HCT116 (cell line): ENCODE measurements around the gene ITPR2. TPM values are rescaled to one million over a fixed set of nuclear protein-coding genes. Genes with fewer than 3 reads are reported as not detected.

Source experiments
- ATAC-seq: fragments of 200-7000 bp; cut with Tn5 transposase; 2 replicates; pipeline ENCODE4 v1.9.1; 2020; ENCODE audit warnings: mild to moderate bottlenecking, moderate library complexity
- BruUV-seq: library from RNA; stranded (reverse); fragments of 400-500 nt; replicated peaks from 2 replicates; lab custom pipeline; 2021; lab: Mats Ljungman, UMichigan
- CTCF ChIA-PET: fragments of 300-600 bp; sonication (Branson Sonifier 250); formaldehyde crosslinking; loops from one replicate; lab custom pipeline; 2021; ENCODE audit warnings: antibody characterized with exemption; lab: Charles Lee
- POLR2A ChIA-PET: fragments of 300-600, 350-600 bp; sonication (Branson Sonifier 250); formaldehyde crosslinking; loops from one replicate; lab custom pipeline; 2021; ENCODE audit warnings: antibody characterized with exemption; lab: Charles Lee
- RAD21 ChIA-PET, 2 experiments: fragments of 300-600 bp; sonication (Branson Sonifier 250); formaldehyde crosslinking; loops; one replicate each; lab custom pipeline; 2023; ENCODE audit warnings: low total read pairs in 2 of 2; ENCODE audit not compliant: uncharacterized antibody in 2 of 2, unreplicated experiment in 2 of 2, low non-redundant PET in 1 of 2; lab: Charles Lee
- DNase-seq: peaks from one replicate; pipeline ENCODE4 v3.0.0-alpha.2; 2010; ENCODE audit warnings: low read depth, low spot score
- H2AFZ ChIP-seq: fragments of 200-600 bp; shearing (Covaris generic), sonication (generic); 2 replicates; pipeline ENCODE4 v1.6.1; 2017; ENCODE audit warnings: low read depth, mixed run types, mixed read lengths, antibody characterized with exemption, low read length; ENCODE audit not compliant: poor library complexity, severe bottlenecking
- H3K27ac ChIP-seq: 2 replicates; pipeline ENCODE4 v1.5.1; 2012; ENCODE audit warnings: low read depth, low read length
- H3K27me3 ChIP-seq: fragments of 200-600 bp; sonication (generic); 2 replicates; pipeline ENCODE4 v1.6.1; 2016; ENCODE audit warnings: mixed run types, low read length, mixed read lengths; ENCODE audit not compliant: insufficient read depth
- H3K36me3 ChIP-seq, 2 experiments: fragments of 200-500 bp in 1 of 2; fragments of 200-600 bp in 1 of 2; sonication (Bioruptor generic) in 1 of 2; sonication (generic) in 1 of 2; 2 replicates each; pipeline versions ENCODE4 v1.5.1 to v1.6.1; 2014 to 2016; ENCODE audit warnings: low read length in 2 of 2, inconsistent platforms in 1 of 2, mixed read lengths in 1 of 2, mixed run types in 1 of 2; ENCODE audit not compliant: insufficient read depth in 2 of 2, control insufficient read depth in 1 of 2
- H3K4me1 ChIP-seq, 2 experiments: fragments of 200-600 bp in 1 of 2; sonication (generic) in 1 of 2; 2 replicates each; pipeline versions ENCODE4 v1.5.1 to v1.6.1; 2012 to 2017; ENCODE audit warnings: low read length in 2 of 2, inconsistent platforms in 1 of 2, mild to moderate bottlenecking in 1 of 2, mixed read lengths in 1 of 2, mixed run types in 1 of 2, moderate library complexity in 1 of 2; ENCODE audit not compliant: insufficient read depth in 2 of 2, control insufficient read depth in 1 of 2
- H3K4me2 ChIP-seq: fragments of 200-600 bp; sonication (generic); 2 replicates; pipeline ENCODE4 v1.6.1; 2017; ENCODE audit warnings: mixed run types, low read length, mixed read lengths
- H3K4me3 ChIP-seq, 2 experiments: fragments of 200-600 bp in 1 of 2; sonication (generic) in 1 of 2; replicated peaks in 1 of 2; 2 replicates each; pipeline ENCODE4 v1.5.1; 2011 to 2016; ENCODE audit warnings: low read length in 2 of 2, control low read depth in 1 of 2, low read depth in 1 of 2, mild to moderate bottlenecking in 1 of 2, mixed read lengths in 1 of 2, mixed run types in 1 of 2
- H3K79me2 ChIP-seq: fragments of 200-600 bp; sonication (generic); 2 replicates; pipeline ENCODE4 v1.6.1; 2017; ENCODE audit warnings: mild to moderate bottlenecking, mixed run types, low read length, moderate library complexity, mixed read lengths; ENCODE audit not compliant: insufficient read depth
- H3K9ac ChIP-seq: fragments of 200-600 bp; sonication (generic); 2 replicates; pipeline ENCODE4 v1.6.1; 2016; ENCODE audit warnings: low read length, mixed read lengths
- H3K9me2 ChIP-seq: fragments of 200-600 bp; sonication (generic), shearing (Covaris generic); 2 replicates; pipeline ENCODE4 v1.6.1; 2017; ENCODE audit warnings: mixed run types, mild to moderate bottlenecking, moderate library complexity; ENCODE audit not compliant: insufficient read depth
- H3K9me3 ChIP-seq, 2 experiments: fragments of 200-500 bp in 1 of 2; fragments of 200-600 bp in 1 of 2; sonication (Bioruptor generic) in 1 of 2; sonication (generic) in 1 of 2; 2 replicates each; pipeline ENCODE4 v1.6.1; 2014 to 2017; ENCODE audit warnings: low read length in 2 of 2, mixed read lengths in 2 of 2, inconsistent platforms in 1 of 2, low read depth in 1 of 2, mild to moderate bottlenecking in 1 of 2, mixed run types in 1 of 2, moderate library complexity in 1 of 2; ENCODE audit not compliant: control insufficient read depth in 1 of 2, insufficient read depth in 1 of 2
- H4K20me1 ChIP-seq: fragments of 200-600 bp; sonication (generic), shearing (Covaris generic); 2 replicates; pipeline ENCODE4 v1.6.1; 2017; ENCODE audit warnings: mixed run types, mild to moderate bottlenecking, moderate library complexity; ENCODE audit not compliant: insufficient read depth
- CTCF ChIP-seq, 3 experiments: fragments of 200-600 bp in 1 of 3; sonication (generic) in 1 of 3; IDR thresholded peaks in 2 of 3; conservative IDR thresholded peaks in 1 of 3; 2 replicates each; pipeline ENCODE4 v1.5.1; 2012 to 2017; ENCODE audit warnings: low read depth in 2 of 3, low read length in 2 of 3, antibody characterized with exemption in 1 of 3, borderline replicate concordance in 1 of 3, control low read depth in 1 of 3, mild to moderate bottlenecking in 1 of 3, mixed read lengths in 1 of 3, mixed run types in 1 of 3, moderate library complexity in 1 of 3; ENCODE audit not compliant: insufficient read depth in 1 of 3
- ELF1 ChIP-seq: IDR thresholded peaks from 2 replicates; pipeline ENCODE4 v1.6.1; 2012; ENCODE audit warnings: low read depth, borderline replicate concordance
- YY1 ChIP-seq: IDR thresholded peaks from 2 replicates; pipeline ENCODE4 v1.6.1; 2011; ENCODE audit warnings: low read length, low read depth, moderate library complexity, mild to moderate bottlenecking; ENCODE audit not compliant: insufficient replicate concordance; ENCODE audit errors: extremely low read depth
- intact Hi-C: fragments of 100-400 bp; cut with micrococcal nuclease; formaldehyde crosslinking; loops from 2 replicates; pipeline ENCODE4 v1.10.0; 2022
- total RNA-seq: library from RNA; stranded (reverse); gene quantifications from one replicate; pipeline ENCODE4 v1.2.1, GENCODE V29; 2021; ENCODE audit not compliant: unreplicated experiment
- TF ChIP-seq, protein P1 (sequence below): IDR thresholded peaks from 2 replicates; pipeline ENCODE4 v1.6.1; 2012

Gene ITPR2
- total RNA-seq, 1 experiment from 2014 or later = 6.5 TPM

- DNase-seq = no peak
- H2AFZ ChIP-seq = no peak overlapping the region
- intact Hi-C loops = loop anchor here (5.0 to 10.0 kb wide), 3 partner anchors 291 to 854 kb away; no protein-coding TSS in a partner anchor
- H3K9me2 ChIP-seq = 0 out of 2 replicates have a peak, but pooled peaks cover under 1% of the 10 kb centered on the region
- no peaks in the 10 kb centered on the region for H3K36me3 ChIP-seq
- H3K4me1 ChIP-seq = 0 out of 4 replicates have a peak, but pooled peaks cover 0 to 3% of the 10 kb centered on the region in 2 experiments
- H3K27me3 ChIP-seq = no peaks in the 10 kb centered on the region
- TF ChIP-seq CTCF (IDR thresholded peaks at IDR 0.05 in 2 of 3, conservative IDR thresholded peaks at IDR 0.05 in 1 of 3; ENCODE audit: borderline replicate concordance in 1 of 3, insufficient read depth in 1 of 3, low read depth in 2 of 3, low read length in 2 of 3) (no peak), ELF1 (no peak), YY1 (no peak)
- TF ChIP-seq, protein P1, sequence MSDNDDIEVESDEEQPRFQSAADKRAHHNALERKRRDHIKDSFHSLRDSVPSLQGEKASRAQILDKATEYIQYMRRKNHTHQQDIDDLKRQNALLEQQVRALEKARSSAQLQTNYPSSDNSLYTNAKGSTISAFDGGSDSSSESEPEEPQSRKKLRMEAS = no peak
- H3K4me3 ChIP-seq = no peak overlapping the region
- ChIA-PET CTCF (interaction anchor here (1.3 to 1.8 kb wide), 3 partner anchors 162 to 455 kb away, joined by 3 to 6 read pairs (median 4); partner anchors contain the start of gene TM7SF3), POLR2A (no interaction called here), RAD21 (no interaction called here)
- no peak overlapping the region for H3K27ac ChIP-seq
- ATAC-seq = no peak
- no peaks in the 10 kb centered on the region for H3K79me2 ChIP-seq
- no TSS peak for BruUV-seq
- no peaks in the 10 kb centered on the region for H3K9me3 ChIP-seq
- no peak overlapping the region for H3K9ac ChIP-seq
- H3K4me2 ChIP-seq = no peak overlapping the region
- no peaks in the 10 kb centered on the region for H4K20me1 ChIP-seq
Measured at GRCh38 chr12:26851031-26851809, 18.2 kb upstream of the ITPR2 start.
